H1 (cell line): ENCODE measurements around the gene TMC4. TPM values are rescaled to one million over a fixed set of nuclear protein-coding genes. Genes with fewer than 3 reads are reported as not detected.
A peak's percentile ranks its signal among the peaks of the same experiment; 100 is the strongest.

ENCODE experiments used
- ASH2L ChIP-seq: fragments of 200-600, 300-600 bp; sonication (generic); IDR thresholded peaks from one replicate; pipeline ENCODE4 v1.7.1; 2017; ENCODE audit warnings: low read length
- CBX8 ChIP-seq: fragments of 300-800, 300-1000 bp; sonication (generic); IDR thresholded peaks from 2 replicates; pipeline ENCODE4 v1.7.1; 2016; ENCODE audit warnings: low read depth, low read length, borderline replicate concordance
- CHD2 ChIP-seq: IDR thresholded peaks from 2 replicates; pipeline ENCODE4 v1.6.1; 2012; ENCODE audit warnings: low read length, improper control_type of control experiment
- HDAC6 ChIP-seq: IDR thresholded peaks from one replicate; pipeline ENCODE4 v1.7.1; 2012; ENCODE audit warnings: low read depth, mild to moderate bottlenecking, inconsistent platforms, low read length, moderate library complexity
- NANOG ChIP-seq: IDR thresholded peaks from 2 replicates; pipeline ENCODE4 v1.6.1; 2011; ENCODE audit warnings: low read length, low read depth, mild to moderate bottlenecking, inconsistent platforms; ENCODE audit not compliant: insufficient read depth, poor library complexity, severe bottlenecking
- PHF8 ChIP-seq: fragments of 200-600 bp; sonication (generic); conservative IDR thresholded peaks from 2 replicates; pipeline ENCODE4 v1.7.1; 2012; ENCODE audit warnings: low read depth, mild to moderate bottlenecking, inconsistent platforms, low read length, moderate library complexity
- RBBP5 ChIP-seq: IDR thresholded peaks from 2 replicates; pipeline ENCODE4 v1.7.1; 2012; ENCODE audit warnings: low read depth, mild to moderate bottlenecking, inconsistent platforms, low read length, moderate library complexity, borderline replicate concordance
- RNF2 ChIP-seq: fragments of 200-900, 300-1000 bp; sonication (generic); IDR thresholded peaks from 2 replicates; pipeline ENCODE4 v1.7.1; 2016; ENCODE audit warnings: borderline replicate concordance, low read depth, mild to moderate bottlenecking, antibody characterized with exemption, low read length; ENCODE audit not compliant: poor library complexity, severe bottlenecking; ENCODE audit errors: missing control alignments
- RXRA ChIP-seq: IDR thresholded peaks from 2 replicates; pipeline ENCODE4 v1.6.1; 2011; ENCODE audit warnings: low read depth, mild to moderate bottlenecking, low read length, moderate library complexity; ENCODE audit not compliant: insufficient read depth
- SIX5 ChIP-seq: IDR thresholded peaks from 2 replicates; pipeline ENCODE4 v1.6.1; 2011; ENCODE audit warnings: mild to moderate bottlenecking, low read depth, low read length
- SUZ12 ChIP-seq: fragments of 200-600 bp; sonication (generic); IDR thresholded peaks from 2 replicates; pipeline ENCODE4 v1.6.1; 2012; ENCODE audit warnings: mild to moderate bottlenecking, inconsistent platforms, low read length, moderate library complexity, mixed read lengths
- polyA plus RNA-seq, 7 experiments: library from polyadenylated mRNA; depleted of rRNA in 3 of 7; stranded (reverse) in 5 of 7; unstranded in 2 of 7; fragments of >200 nt in 5 of 7; fragments of 200-250 nt in 2 of 7; gene quantifications; 1 replicate in 5 of 7; 2 replicates in 1 of 7; 4 replicates in 1 of 7; pipeline versions ENCODE4 v1.2.1 to v1.2.3, GENCODE V29; 2011 to 2013; ENCODE audit warnings: missing spikeins in 2 of 7, mixed read lengths in 2 of 7
- total RNA-seq: library from RNA; stranded (reverse); fragmentation: NEBNext Ultra II Directional; extraction: Animal tissue kit (Norgen Biotek cat#: 25700); gene quantifications from 2 replicates; pipeline ENCODE4 v1.2.1, GENCODE V29; 2021
- TF ChIP-seq, protein P1 (sequence below): IDR thresholded peaks from 2 replicates; pipeline ENCODE4 v1.6.1; 2012; ENCODE audit warnings: low read length, inconsistent platforms
- TF ChIP-seq, protein P2 (sequence below): IDR thresholded peaks from 2 replicates; pipeline ENCODE4 v1.6.1; 2012; ENCODE audit warnings: inconsistent platforms
- TF ChIP-seq, protein P3 (sequence below): IDR thresholded peaks from 2 replicates; pipeline ENCODE4 v1.6.1; 2011; ENCODE audit warnings: low read depth, mild to moderate bottlenecking, low read length; ENCODE audit not compliant: insufficient read depth

TMC4 gene
- total and polyA plus RNA-seq, 2 of the 8 experiments (the other 6 are each of a cell fraction or from before 2014, with no cell fraction given): 5.5 to 6.3 TPM

DNA sequence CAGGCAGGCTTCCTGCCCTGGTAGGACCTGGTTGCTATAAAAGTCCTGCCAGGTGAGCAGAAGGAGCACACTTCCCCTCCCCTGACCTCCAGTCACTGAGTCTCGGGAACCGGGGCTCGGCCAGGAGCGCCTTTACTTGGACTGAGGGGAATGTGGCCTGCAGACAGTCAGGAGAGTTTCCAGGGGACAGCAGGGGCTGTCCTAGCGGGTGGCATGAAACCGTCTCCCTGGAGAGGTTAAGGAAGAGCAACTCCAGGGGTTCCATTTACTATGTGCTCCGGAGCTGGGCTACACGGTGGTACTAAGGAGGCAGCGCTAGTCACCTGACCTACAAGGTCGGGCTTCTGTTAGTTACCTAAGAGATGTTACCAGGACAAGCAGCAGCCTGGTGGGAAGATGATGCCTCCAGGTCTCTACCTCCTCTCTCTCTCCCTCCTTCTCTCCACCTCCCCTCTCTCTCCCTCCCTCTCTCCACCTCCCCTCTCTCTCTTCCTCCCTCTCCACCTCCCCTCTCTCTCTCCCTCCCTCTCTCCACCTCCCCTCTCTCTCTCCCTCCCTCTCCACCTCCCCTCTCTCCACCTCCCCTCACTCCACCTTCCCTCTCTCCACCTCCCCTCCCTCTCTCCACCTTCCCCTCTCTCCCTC lies 39.5 kb downstream of the TMC4 start (continued):
- TF ChIP-seq RNF2 (peak; percentile 71), NANOG (no peak), RXRA (peak; percentile 70; the same call in 1 of the 2 replicates), RBBP5 (no peak), HDAC6 (no peak), ASH2L (no peak), SIX5 (no peak), PHF8 (0 out of 2 replicates have a peak, but pooled peaks have one; percentile 23), CBX8 (no peak), CHD2 (no peak), SUZ12 (peak; percentile 37; the same call in 1 of the 2 replicates)
- TF ChIP-seq, protein P1, sequence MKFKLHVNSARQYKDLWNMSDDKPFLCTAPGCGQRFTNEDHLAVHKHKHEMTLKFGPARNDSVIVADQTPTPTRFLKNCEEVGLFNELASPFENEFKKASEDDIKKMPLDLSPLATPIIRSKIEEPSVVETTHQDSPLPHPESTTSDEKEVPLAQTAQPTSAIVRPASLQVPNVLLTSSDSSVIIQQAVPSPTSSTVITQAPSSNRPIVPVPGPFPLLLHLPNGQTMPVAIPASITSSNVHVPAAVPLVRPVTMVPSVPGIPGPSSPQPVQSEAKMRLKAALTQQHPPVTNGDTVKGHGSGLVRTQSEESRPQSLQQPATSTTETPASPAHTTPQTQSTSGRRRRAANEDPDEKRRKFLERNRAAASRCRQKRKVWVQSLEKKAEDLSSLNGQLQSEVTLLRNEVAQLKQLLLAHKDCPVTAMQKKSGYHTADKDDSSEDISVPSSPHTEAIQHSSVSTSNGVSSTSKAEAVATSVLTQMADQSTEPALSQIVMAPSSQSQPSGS: 0 out of 2 replicates have a peak, but pooled peaks have one; percentile 12
- TF ChIP-seq, protein P2, sequence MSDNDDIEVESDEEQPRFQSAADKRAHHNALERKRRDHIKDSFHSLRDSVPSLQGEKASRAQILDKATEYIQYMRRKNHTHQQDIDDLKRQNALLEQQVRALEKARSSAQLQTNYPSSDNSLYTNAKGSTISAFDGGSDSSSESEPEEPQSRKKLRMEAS: no peak
- TF ChIP-seq, protein P3, sequence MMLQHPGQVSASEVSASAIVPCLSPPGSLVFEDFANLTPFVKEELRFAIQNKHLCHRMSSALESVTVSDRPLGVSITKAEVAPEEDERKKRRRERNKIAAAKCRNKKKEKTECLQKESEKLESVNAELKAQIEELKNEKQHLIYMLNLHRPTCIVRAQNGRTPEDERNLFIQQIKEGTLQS: peak; percentile 27; the same call in 1 of the 2 replicates
- TF ChIP-seq, all 59 proteins: peak for 14
